Large intestine (tissue), 3 donors: ENCODE measurements around the gene CARHSP1. TPM values are rescaled to one million over a fixed set of nuclear protein-coding genes. Genes with fewer than 3 reads are reported as not detected.

Experiments
- DNase-seq, 2 donors: peaks; one replicate each; pipeline versions ENCODE4 v3.0.0 to v3.0.0-alpha.2; 2013
- H3K27ac ChIP-seq: one replicate; pipeline ENCODE4 v1.5.1; 2013; ENCODE audit warnings: low read length
- H3K27me3 ChIP-seq: 2 replicates; pipeline ENCODE4 v1.6.1; 2013; ENCODE audit warnings: low read length; ENCODE audit not compliant: control insufficient read depth, insufficient read depth
- H3K36me3 ChIP-seq: 2 replicates; pipeline ENCODE4 v1.6.1; 2013; ENCODE audit warnings: low read length; ENCODE audit not compliant: control insufficient read depth, insufficient read depth
- H3K4me1 ChIP-seq: one replicate; pipeline ENCODE4 v1.6.1; 2013; ENCODE audit warnings: low read length; ENCODE audit not compliant: control insufficient read depth, insufficient read depth
- H3K4me3 ChIP-seq: one replicate; pipeline ENCODE4 v1.5.1; 2013; ENCODE audit warnings: low read length
- H3K9me3 ChIP-seq: one replicate; pipeline ENCODE4 v1.6.1; 2013; ENCODE audit warnings: mild to moderate bottlenecking, low read depth, low read length, moderate library complexity; ENCODE audit not compliant: control insufficient read depth
- WGBS: methylation state at CpG from one replicate; pipeline ENCODE4 v1.1.5; 2013; ENCODE audit warnings: low lambda C conversion rate; ENCODE audit not compliant: insufficient coverage; 5-methylcytosine and 5-hydroxymethylcytosine counted together
- polyA plus RNA-seq: library from polyadenylated mRNA; unstranded; fragments of 120-200 nt; gene quantifications from one replicate; pipeline ENCODE4 v1.2.1, GENCODE V29; 2013

CARHSP1 gene
- polyA plus RNA-seq, 1 donor, result 81.0 TPM

- Histone ChIP-seq H3K4me1 (no peaks in the 10 kb centered on the region), H3K27ac (no peak overlapping the region), H3K36me3 (peaks cover 87% of the 10 kb centered on the region), H3K4me3 (no peak overlapping the region), H3K9me3 (no peaks in the 10 kb centered on the region), H3K27me3 (no peaks in the 10 kb centered on the region)
- no peak for DNase-seq
- WGBS, result no CpG with 5 or more reads among the region's 14 CpGs
These were observed 25.3 kb upstream of the CARHSP1 start for GRCh38 chr16:8893976-8894690.

DNA sequence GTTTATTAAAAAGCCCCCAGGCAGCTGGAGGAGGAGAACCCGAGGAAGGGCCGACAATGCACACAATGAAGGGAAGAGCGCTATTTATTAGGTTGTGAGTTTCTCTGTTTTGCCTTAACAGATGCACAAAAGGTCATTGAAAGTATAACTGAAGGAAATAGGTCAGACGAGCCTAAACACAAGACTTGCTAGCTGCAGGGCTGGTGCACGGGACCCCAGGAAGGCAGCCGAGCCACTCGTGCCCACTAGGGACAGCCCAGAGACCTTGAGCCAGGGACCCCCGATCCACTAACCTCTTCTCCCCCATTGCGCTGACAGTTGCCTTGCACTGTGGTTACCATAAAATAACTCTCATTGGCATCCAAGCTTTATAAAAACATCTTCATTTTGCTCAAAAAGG, 24.6 kb upstream of the CARHSP1 start:
- Histone ChIP-seq H3K27ac (no peak overlapping the region), H3K4me1 (no peaks in the 10 kb centered on the region), H3K9me3 (no peaks in the 10 kb centered on the region), H3K27me3 (no peaks in the 10 kb centered on the region), H3K36me3 (peaks cover 81% of the 10 kb centered on the region), H3K4me3 (no peak overlapping the region)
- DNase-seq, result no peak
- WGBS, result 93% methylated on average over 5 of the region's 9 CpGs

- Histone ChIP-seq H3K27me3 (no peaks in the 10 kb centered on the region), H3K27ac (no peak overlapping the region), H3K36me3 (peaks cover 82% of the 10 kb centered on the region), H3K4me3 (no peak overlapping the region), H3K9me3 (no peaks in the 10 kb centered on the region), H3K4me1 (peaks cover under 1% of the 10 kb centered on the region)
- DNase-seq, result no peak
- WGBS, result no CpG with 5 or more reads among the region's 16 CpGs
These were observed 23.3 kb upstream of the CARHSP1 start for GRCh38 chr16:8892101-8892575.

- Histone ChIP-seq H3K27ac (no peak overlapping the region), H3K36me3 (peaks cover 66% of the 10 kb centered on the region), H3K9me3 (no peaks in the 10 kb centered on the region), H3K27me3 (no peaks in the 10 kb centered on the region), H3K4me1 (peaks cover 16% of the 10 kb centered on the region), H3K4me3 (no peak overlapping the region)
- 100% methylated on average over 1 of the region's 5 CpGs for WGBS
- no peak for DNase-seq
These were observed 21.7 kb upstream of the CARHSP1 start for GRCh38 chr16:8890549-8890921.

- WGBS, result no CpG with 5 or more reads among the region's 14 CpGs
These were observed 21.2 kb upstream of the CARHSP1 start for GRCh38 chr16:8889893-8890548.

DNA sequence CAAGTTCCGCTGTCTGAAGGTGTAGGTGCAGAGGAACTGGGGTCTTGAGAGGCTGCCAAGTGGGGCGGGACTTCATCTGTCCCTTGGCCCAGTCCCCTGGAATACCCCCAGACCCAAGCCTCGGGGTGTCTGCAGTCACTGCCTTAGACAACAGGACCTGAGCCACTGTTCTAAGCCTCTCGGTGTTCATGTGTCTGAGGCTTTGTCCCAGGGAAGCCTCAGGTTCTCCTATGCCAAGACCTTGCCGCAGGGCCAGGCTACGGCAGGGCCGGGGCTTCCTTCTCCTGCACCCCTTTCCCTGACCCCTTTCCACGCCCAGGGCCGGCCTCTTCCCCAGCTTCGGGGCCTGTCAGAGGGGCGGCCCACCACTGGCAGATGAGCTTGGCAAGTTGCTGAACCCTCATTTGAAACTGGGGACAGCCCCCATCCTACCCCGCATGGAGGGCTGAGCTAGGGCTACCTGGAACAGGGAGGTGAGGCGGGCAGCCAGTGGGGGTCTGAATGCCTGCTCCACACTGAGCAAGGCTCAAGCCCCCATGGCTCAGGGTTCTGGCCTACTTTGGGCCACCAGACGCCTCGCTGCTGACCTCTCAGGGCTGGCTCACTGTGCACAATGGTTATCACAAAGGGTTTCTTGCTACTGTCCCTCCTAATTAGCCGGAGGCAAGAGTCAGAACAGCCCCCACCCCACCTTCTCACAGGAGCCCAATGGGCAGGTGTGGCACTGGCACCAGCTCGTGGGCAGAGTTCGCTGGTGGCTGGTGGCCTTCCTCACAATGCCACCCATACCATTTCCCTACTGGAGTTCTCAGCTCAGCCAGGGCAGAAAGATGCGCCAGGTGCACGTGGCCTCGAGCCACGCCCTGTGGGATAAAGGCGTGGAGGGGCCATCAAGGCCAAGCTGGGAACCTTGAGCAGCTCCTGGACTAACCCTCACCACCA, 20.4 kb upstream of the CARHSP1 start:
- Histone ChIP-seq H3K36me3 (peaks cover 53% of the 10 kb centered on the region), H3K27me3 (no peaks in the 10 kb centered on the region), H3K27ac (no peak overlapping the region), H3K4me3 (no peak overlapping the region), H3K4me1 (peaks cover 29% of the 10 kb centered on the region), H3K9me3 (no peaks in the 10 kb centered on the region)
- no CpG with 5 or more reads among the region's 23 CpGs for WGBS
- DNase-seq, result no peak

More at GRCh38 chr16:8889893-8890548, 21.2 kb upstream of the CARHSP1 start:
- H3K4me1 ChIP-seq, result peaks cover 21% of the 10 kb centered on the region
- H3K27me3 ChIP-seq, result no peaks in the 10 kb centered on the region
- H3K27ac ChIP-seq, result no peak overlapping the region
- H3K9me3 ChIP-seq, result no peaks in the 10 kb centered on the region
- H3K36me3 ChIP-seq, result peaks cover 61% of the 10 kb centered on the region
- DNase-seq, result no peak
- no peak overlapping the region for H3K4me3 ChIP-seq

DNA sequence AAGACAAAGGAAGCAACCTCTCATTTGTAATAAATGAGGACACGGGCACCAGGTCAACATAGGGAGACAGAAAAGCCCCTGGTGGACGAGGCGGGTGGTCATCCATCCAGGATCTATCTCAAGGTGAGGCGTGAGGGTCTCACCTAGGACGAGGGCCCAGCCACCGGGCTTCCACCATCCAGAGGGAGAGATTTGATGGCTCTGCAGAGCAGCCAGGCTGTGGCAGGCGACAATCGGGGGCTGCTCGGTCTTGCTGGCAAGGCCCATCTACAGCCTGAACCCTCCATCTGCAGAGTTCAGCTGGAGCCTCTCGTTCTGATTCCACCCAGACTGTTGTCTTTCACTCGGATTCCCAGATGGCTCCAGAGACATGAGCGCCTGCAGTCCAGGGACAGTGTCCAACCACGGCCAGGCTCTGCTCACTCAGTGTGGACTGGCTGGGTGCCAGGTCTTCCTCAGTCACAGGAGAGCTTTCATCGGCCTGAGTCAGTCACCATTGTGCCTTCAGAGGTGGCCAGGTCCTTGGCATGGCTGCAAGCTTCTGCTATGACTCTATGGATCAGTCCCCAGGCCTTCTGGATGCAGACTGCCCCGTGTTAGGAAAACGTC, 19.2 kb upstream of the CARHSP1 start:
- no peaks in the 10 kb centered on the region for H3K27me3 ChIP-seq
- H3K9me3 ChIP-seq, result no peaks in the 10 kb centered on the region
- H3K4me3 ChIP-seq, result no peak overlapping the region
- DNase-seq, result no peak
- no peak overlapping the region for H3K27ac ChIP-seq
- H3K36me3 ChIP-seq, result peaks cover 42% of the 10 kb centered on the region
- WGBS, result no CpG with 5 or more reads among the region's 16 CpGs
- peaks cover 37% of the 10 kb centered on the region for H3K4me1 ChIP-seq

- DNase-seq, result no peak
- Histone ChIP-seq H3K27me3 (no peaks in the 10 kb centered on the region), H3K27ac (no peak overlapping the region), H3K4me3 (no peak overlapping the region), H3K36me3 (peaks cover 36% of the 10 kb centered on the region), H3K9me3 (no peaks in the 10 kb centered on the region), H3K4me1 (peaks cover 42% of the 10 kb centered on the region)
- no CpG with 5 or more reads among the region's 6 CpGs for WGBS
These were observed 18.6 kb upstream of the CARHSP1 start for GRCh38 chr16:8887431-8887765.

- no peak for DNase-seq
- no peak overlapping the region for H3K4me3 ChIP-seq
- H3K27ac ChIP-seq, result peak overlapping the region; percentile 83
- H3K36me3 ChIP-seq, result peaks cover 30% of the 10 kb centered on the region
- no peaks in the 10 kb centered on the region for H3K9me3 ChIP-seq
- peaks cover 48% of the 10 kb centered on the region for H3K4me1 ChIP-seq
- WGBS, result 0% methylated on average over 1 of the region's 19 CpGs
- H3K27me3 ChIP-seq, result no peaks in the 10 kb centered on the region
These were observed 18.0 kb upstream of the CARHSP1 start for GRCh38 chr16:8886593-8887430.
